Measurements from ENCODE around the gene SERPINB5. TPM values are rescaled to one million over a fixed set of nuclear protein-coding genes. Genes with fewer than 3 reads are reported as not detected.

Gene SERPINB5
- total RNA-seq, 1 experiment from 2014 or later = not detected

DNA sequence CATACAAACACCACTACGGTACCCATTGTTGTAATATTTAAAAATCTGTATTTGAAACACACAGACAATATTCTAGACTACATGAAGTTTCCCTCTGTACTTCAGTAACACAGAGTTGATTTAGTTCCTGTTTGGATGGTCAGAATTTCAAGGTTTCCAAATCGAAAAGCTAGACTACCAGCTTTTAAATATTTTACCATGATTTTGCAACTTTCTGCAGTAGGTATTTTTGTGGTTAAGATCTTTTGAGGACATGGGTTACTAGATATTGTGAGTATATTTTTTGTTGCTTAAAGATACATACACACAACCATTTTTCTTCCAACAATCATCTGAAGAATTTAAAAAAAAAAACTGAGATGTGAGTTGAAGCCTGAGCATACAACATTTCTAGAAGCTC, 10.9 kb downstream of the SERPINB5 start:
- ChIA-PET POLR2A (no interaction called here), CTCF (no interaction called here)
- H3K36me3 ChIP-seq (ENCODE audit: control insufficient read depth, insufficient read depth, low read length) = no peaks in the 10 kb centered on the region
- ATAC-seq = no peak
- no peaks in the 10 kb centered on the region for H3K4me1 ChIP-seq (ENCODE audit: control insufficient read depth, insufficient read depth, low read length)
- H3K9me3 ChIP-seq (ENCODE audit: control insufficient read depth, insufficient read depth, low read depth, low read length) = no peaks in the 10 kb centered on the region
- H3K27ac ChIP-seq (ENCODE audit: low read length) = no peak overlapping the region
- no peak for DNase-seq (ENCODE audit: low read depth, low spot score)
- BruUV-seq (replicated peaks) = no TSS peak
- intact Hi-C loops (cut with micrococcal nuclease; ENCODE audit: unreplicated experiment) = no loop called here
- H3K4me3 ChIP-seq (ENCODE audit: low read depth in 2 of 2, low read length in 2 of 2) = no peak overlapping the region
- TF ChIP-seq, protein P1, sequence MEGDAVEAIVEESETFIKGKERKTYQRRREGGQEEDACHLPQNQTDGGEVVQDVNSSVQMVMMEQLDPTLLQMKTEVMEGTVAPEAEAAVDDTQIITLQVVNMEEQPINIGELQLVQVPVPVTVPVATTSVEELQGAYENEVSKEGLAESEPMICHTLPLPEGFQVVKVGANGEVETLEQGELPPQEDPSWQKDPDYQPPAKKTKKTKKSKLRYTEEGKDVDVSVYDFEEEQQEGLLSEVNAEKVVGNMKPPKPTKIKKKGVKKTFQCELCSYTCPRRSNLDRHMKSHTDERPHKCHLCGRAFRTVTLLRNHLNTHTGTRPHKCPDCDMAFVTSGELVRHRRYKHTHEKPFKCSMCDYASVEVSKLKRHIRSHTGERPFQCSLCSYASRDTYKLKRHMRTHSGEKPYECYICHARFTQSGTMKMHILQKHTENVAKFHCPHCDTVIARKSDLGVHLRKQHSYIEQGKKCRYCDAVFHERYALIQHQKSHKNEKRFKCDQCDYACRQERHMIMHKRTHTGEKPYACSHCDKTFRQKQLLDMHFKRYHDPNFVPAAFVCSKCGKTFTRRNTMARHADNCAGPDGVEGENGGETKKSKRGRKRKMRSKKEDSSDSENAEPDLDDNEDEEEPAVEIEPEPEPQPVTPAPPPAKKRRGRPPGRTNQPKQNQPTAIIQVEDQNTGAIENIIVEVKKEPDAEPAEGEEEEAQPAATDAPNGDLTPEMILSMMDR (IDR thresholded peaks at IDR 0.05) = no peak
- TF ChIP-seq TCF7L2 (IDR thresholded peaks at IDR 0.05; ENCODE audit: low read depth, low read length) (no peak), POLR2AphosphoS5 (IDR thresholded peaks at IDR 0.05; ENCODE audit: low read depth, low read length) (no peak), SIN3A (IDR thresholded peaks at IDR 0.05; ENCODE audit: borderline replicate concordance, insufficient read depth, low read depth, low read length) (no peak)
- TF ChIP-seq, protein P2, sequence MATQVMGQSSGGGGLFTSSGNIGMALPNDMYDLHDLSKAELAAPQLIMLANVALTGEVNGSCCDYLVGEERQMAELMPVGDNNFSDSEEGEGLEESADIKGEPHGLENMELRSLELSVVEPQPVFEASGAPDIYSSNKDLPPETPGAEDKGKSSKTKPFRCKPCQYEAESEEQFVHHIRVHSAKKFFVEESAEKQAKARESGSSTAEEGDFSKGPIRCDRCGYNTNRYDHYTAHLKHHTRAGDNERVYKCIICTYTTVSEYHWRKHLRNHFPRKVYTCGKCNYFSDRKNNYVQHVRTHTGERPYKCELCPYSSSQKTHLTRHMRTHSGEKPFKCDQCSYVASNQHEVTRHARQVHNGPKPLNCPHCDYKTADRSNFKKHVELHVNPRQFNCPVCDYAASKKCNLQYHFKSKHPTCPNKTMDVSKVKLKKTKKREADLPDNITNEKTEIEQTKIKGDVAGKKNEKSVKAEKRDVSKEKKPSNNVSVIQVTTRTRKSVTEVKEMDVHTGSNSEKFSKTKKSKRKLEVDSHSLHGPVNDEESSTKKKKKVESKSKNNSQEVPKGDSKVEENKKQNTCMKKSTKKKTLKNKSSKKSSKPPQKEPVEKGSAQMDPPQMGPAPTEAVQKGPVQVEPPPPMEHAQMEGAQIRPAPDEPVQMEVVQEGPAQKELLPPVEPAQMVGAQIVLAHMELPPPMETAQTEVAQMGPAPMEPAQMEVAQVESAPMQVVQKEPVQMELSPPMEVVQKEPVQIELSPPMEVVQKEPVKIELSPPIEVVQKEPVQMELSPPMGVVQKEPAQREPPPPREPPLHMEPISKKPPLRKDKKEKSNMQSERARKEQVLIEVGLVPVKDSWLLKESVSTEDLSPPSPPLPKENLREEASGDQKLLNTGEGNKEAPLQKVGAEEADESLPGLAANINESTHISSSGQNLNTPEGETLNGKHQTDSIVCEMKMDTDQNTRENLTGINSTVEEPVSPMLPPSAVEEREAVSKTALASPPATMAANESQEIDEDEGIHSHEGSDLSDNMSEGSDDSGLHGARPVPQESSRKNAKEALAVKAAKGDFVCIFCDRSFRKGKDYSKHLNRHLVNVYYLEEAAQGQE (IDR thresholded peaks at IDR 0.05; ENCODE audit: insufficient read depth in 1 of 2, low read depth in 2 of 2, low read length in 1 of 2) = no peak
- no peaks in the 10 kb centered on the region for H3K27me3 ChIP-seq (ENCODE audit: control insufficient read depth, insufficient read depth, low read length)
- in situ Hi-C loops (cut with HindIII; ENCODE audit: low pct_unique_long_range_greater_than_20kb, low sequenced_read_pairs) = no loop called here

DNA sequence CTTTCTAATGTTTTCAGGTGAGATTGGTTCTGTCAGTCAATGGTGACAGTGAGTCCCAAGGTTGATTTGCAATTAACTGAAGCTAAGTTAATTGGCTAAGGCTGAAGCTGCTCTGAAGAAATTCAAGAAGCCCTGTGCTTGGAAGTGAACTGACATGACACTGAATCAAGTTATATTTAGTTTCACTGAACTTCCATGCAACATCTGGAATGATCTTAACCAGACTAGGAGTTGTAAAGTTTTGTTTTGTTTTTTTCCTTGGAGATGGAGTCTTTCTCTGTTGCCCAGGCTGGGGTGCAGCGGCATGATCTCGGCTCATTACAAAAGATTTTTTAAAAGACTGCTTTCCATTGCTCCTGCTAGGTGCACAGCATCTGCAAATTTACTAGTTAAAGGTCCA, 11.4 kb downstream of the SERPINB5 start:
- TF ChIP-seq, protein P1 (IDR thresholded peaks at IDR 0.05) = no peak
- TF ChIP-seq, protein P2 (IDR thresholded peaks at IDR 0.05; ENCODE audit: insufficient read depth in 1 of 2, low read depth in 2 of 2, low read length in 1 of 2) = no peak
- TF ChIP-seq SIN3A (IDR thresholded peaks at IDR 0.05; ENCODE audit: borderline replicate concordance, insufficient read depth, low read depth, low read length) (no peak), POLR2AphosphoS5 (IDR thresholded peaks at IDR 0.05; ENCODE audit: low read depth, low read length) (no peak), TCF7L2 (IDR thresholded peaks at IDR 0.05; ENCODE audit: low read depth, low read length) (no peak)
- CTCF ChIA-PET = no interaction called here
- DNase-seq (ENCODE audit: low read depth, low spot score) (no peak), ATAC-seq (no peak)
- Histone ChIP-seq H3K27ac (ENCODE audit: low read length) (no peak overlapping the region), H3K36me3 (ENCODE audit: control insufficient read depth, insufficient read depth, low read length) (no peaks in the 10 kb centered on the region), H3K27me3 (ENCODE audit: control insufficient read depth, insufficient read depth, low read length) (no peaks in the 10 kb centered on the region), H3K9me3 (ENCODE audit: control insufficient read depth, insufficient read depth, low read depth, low read length) (no peaks in the 10 kb centered on the region), H3K4me1 (ENCODE audit: control insufficient read depth, insufficient read depth, low read length) (no peaks in the 10 kb centered on the region), H3K4me3 (ENCODE audit: low read depth in 2 of 2, low read length in 2 of 2) (no peak overlapping the region)
- in situ Hi-C loops (cut with HindIII; ENCODE audit: low pct_unique_long_range_greater_than_20kb, low sequenced_read_pairs) (no loop called here), intact Hi-C loops (cut with micrococcal nuclease; ENCODE audit: unreplicated experiment) (no loop called here)
- no TSS peak for BruUV-seq (replicated peaks)
- POLR2A ChIA-PET = no interaction called here
